A549 (cell line): ENCODE data around the gene CACNA1H.
"Not testable (repeated sequence)": the region's sequence is repeated elsewhere in the genome, so short reads cannot be mapped to it uniquely, and the experiment has no call there.

Experiments used
- CHD2 ChIP-seq: fragments of 150-350 bp; IDR thresholded peaks from 2 replicates; pipeline ENCODE4 v1.6.1; 2014; ENCODE audit warnings: low read length; ENCODE audit not compliant: partially characterized antibody
- EP300 ChIP-seq, 2 experiments: fragments of >200 bp; sonication (Bioruptor Twin); formaldehyde crosslinking; IDR thresholded peaks; 2 replicates in 1 of 2; 3 replicates in 1 of 2; pipeline ENCODE4 v1.6.1; 2016 to 2017
- PHF8 ChIP-seq: fragments of 200-600 bp; sonication (generic); IDR thresholded peaks from 2 replicates; pipeline ENCODE4 v1.6.1; 2016; ENCODE audit warnings: low read depth, mild to moderate bottlenecking, antibody characterized with exemption, moderate library complexity, borderline replicate concordance
- POLR2A ChIP-seq: IDR thresholded peaks from 2 replicates; pipeline ENCODE4 v1.6.1; 2012; ENCODE audit warnings: mild to moderate bottlenecking, low read length
- TP53 ChIP-seq: fragments of 250-450 bp; sonication (Bioruptor Pico); IDR thresholded peaks from 2 replicates; pipeline ENCODE4 v1.5.0; 2021; ENCODE audit warnings: mild to moderate bottlenecking, moderate library complexity
- ZFP36 ChIP-seq: fragments of 450-650 bp; IDR thresholded peaks from 2 replicates; pipeline ENCODE4 v1.6.1; 2014; ENCODE audit warnings: borderline replicate concordance; ENCODE audit not compliant: partially characterized antibody
- TF ChIP-seq, protein P1 (sequence below): fragments of >200 bp; sonication (Bioruptor Twin); formaldehyde crosslinking; IDR thresholded peaks from 3 replicates; pipeline ENCODE4 v1.6.1; 2016
- TF ChIP-seq, protein P2 (sequence below): fragments of >200 bp; sonication (Bioruptor Twin); formaldehyde crosslinking; IDR thresholded peaks from 3 replicates; pipeline ENCODE4 v1.5.1; 2016
- TF ChIP-seq, protein P3 (sequence below): IDR thresholded peaks from 2 replicates; pipeline ENCODE4 v1.6.1; 2012

DNA sequence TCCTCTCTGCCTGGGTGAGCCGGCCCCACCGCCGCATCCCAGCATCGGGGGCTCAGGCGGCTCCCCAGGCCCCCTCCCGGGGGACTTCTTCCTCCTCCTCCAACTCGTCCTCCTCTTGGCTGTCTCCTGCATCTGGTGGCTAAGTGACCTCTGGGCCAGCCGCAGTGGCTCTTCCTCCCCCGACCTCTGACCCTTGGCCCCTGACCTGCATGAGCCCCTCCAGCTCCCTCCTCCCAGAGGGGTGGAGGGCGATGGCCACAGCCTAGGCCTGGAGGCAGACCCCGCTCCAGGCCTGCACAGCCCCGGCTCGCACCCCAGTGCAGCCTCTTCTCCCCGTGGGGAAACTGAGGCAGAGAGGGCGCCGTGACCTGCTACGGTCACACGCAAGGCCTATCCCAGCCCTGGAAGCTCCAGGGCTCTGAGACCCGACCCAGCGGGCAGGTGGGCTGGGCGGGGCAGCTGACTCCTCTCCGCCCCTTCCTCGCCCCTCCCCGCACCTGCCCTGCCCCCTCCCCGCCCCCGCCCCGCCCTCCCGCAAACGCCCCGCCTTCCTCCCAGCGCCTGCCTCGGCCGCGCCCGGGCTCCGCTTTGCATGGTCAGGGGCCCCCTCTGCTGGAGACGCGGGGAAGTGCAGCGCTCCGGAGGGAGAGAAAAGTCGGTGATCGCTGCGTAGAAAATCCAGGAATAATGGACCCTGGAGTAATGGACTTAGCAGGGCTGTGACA lies 96.3 kb downstream of the CACNA1H start:
- TF ChIP-seq, protein P1, sequence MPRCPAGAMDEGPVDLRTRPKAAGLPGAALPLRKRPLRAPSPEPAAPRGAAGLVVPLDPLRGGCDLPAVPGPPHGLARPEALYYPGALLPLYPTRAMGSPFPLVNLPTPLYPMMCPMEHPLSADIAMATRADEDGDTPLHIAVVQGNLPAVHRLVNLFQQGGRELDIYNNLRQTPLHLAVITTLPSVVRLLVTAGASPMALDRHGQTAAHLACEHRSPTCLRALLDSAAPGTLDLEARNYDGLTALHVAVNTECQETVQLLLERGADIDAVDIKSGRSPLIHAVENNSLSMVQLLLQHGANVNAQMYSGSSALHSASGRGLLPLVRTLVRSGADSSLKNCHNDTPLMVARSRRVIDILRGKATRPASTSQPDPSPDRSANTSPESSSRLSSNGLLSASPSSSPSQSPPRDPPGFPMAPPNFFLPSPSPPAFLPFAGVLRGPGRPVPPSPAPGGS, result not testable (repeated sequence)
- TF ChIP-seq, protein P2, sequence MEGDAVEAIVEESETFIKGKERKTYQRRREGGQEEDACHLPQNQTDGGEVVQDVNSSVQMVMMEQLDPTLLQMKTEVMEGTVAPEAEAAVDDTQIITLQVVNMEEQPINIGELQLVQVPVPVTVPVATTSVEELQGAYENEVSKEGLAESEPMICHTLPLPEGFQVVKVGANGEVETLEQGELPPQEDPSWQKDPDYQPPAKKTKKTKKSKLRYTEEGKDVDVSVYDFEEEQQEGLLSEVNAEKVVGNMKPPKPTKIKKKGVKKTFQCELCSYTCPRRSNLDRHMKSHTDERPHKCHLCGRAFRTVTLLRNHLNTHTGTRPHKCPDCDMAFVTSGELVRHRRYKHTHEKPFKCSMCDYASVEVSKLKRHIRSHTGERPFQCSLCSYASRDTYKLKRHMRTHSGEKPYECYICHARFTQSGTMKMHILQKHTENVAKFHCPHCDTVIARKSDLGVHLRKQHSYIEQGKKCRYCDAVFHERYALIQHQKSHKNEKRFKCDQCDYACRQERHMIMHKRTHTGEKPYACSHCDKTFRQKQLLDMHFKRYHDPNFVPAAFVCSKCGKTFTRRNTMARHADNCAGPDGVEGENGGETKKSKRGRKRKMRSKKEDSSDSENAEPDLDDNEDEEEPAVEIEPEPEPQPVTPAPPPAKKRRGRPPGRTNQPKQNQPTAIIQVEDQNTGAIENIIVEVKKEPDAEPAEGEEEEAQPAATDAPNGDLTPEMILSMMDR, result not testable (repeated sequence)
- not testable (repeated sequence) for TF ChIP-seq PHF8; POLR2A; CHD2; ZFP36; TP53 (CRISPR knock-in tag); EP300 (IDR thresholded peaks at IDR 0.05)
- TF ChIP-seq, protein P3, sequence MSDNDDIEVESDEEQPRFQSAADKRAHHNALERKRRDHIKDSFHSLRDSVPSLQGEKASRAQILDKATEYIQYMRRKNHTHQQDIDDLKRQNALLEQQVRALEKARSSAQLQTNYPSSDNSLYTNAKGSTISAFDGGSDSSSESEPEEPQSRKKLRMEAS, result not testable (repeated sequence)
